ENCODE data around the gene D2HGDH. TPM values are rescaled to one million over a fixed set of nuclear protein-coding genes. Genes with fewer than 3 reads are reported as not detected.

Gene D2HGDH
- total and polyA plus RNA-seq, 10 of the 15 experiments (the other 5 are each of a cell fraction or from before 2014, with no cell fraction given), result 0.52 to 32.1 (median 11.0) TPM

DNA sequence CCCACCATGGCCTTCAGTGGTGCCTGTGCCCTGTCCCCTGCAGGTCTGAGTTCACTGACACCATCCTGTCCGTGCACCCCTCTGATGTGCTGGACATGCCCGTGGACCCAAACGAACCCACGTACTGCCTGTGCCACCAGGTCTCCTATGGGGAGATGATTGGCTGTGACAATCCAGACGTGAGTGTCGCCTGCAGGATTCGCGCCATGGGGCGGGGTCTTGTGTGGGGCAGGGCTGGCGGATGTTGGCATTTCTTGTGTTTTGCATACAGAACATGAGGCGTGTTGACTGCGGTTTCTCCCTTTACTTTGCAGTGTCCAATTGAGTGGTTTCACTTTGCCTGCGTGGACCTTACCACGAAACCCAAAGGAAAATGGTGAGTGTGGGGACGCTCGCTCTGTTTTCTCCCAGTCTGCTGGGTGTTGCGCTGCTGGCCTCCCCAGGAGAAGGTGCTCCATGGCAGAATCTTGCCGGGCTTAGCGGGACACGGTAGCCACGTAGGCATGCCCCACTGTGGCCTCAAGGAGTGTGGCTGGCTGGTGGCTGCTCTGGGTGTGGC, 11.5 kb upstream of the D2HGDH start (continued):
- no peak for TF ChIP-seq SRF (IDR thresholded peaks at IDR 0.05; ENCODE audit: low read depth in 2 of 2, low read length in 2 of 2)

- FAIRE-seq, result no peak
- peaks cover 9 to 25% of the 10 kb centered on the region in 2 experiments; a peak in 3 of 4 replicates for H3K36me3 ChIP-seq (ENCODE audit: control insufficient read depth in 2 of 2, insufficient read depth in 2 of 2, low read length in 1 of 2)
Observed at GRCh38 chr2:241724259-241724974, 10.0 kb upstream of the D2HGDH start.

More at GRCh38 chr2:241724259-241724974, 10.0 kb upstream of the D2HGDH start:
- Histone ChIP-seq H3K79me2 (ENCODE audit: control insufficient read depth, insufficient read depth, low read length) (no peaks in the 10 kb centered on the region), H3K27me3 (replicated peaks in 1 of 2; ENCODE audit: control insufficient read depth in 2 of 2, insufficient read depth in 2 of 2, low read length in 1 of 2) (no peaks in the 10 kb centered on the region), H3K9me3 (replicated peaks; ENCODE audit: control insufficient read depth, insufficient read depth, low read length) (peaks cover 19% of the 10 kb centered on the region; the same call in 2 of the 3 replicates), H4K20me1 (ENCODE audit: control insufficient read depth, insufficient read depth) (no peaks in the 10 kb centered on the region), H3K27ac (ENCODE audit: control insufficient read depth, insufficient read depth) (no peak overlapping the region), H3K9ac (ENCODE audit: control insufficient read depth, insufficient read depth, low read length) (no peak overlapping the region), H3K4me3 (no peak overlapping the region), H3K4me1 (ENCODE audit: control insufficient read depth, insufficient read depth, low read length) (no peaks in the 10 kb centered on the region), H3K4me2 (ENCODE audit: control insufficient read depth, insufficient read depth) (no peak overlapping the region), H2AFZ (ENCODE audit: control insufficient read depth, low read depth, low read length) (no peak overlapping the region)
- intact Hi-C loops (cut with micrococcal nuclease; ENCODE audit: unreplicated experiment) (no loop called here), in situ Hi-C loops (cut with MboI) (no loop called here)
- ChIA-PET CTCF (no interaction called here), SMC1A (ENCODE audit: uncharacterized antibody, unreplicated experiment) (no interaction called here), POLR2A (interaction anchor here (1.0 kb wide), 1 partner anchor 17 kb away, joined by 3 read pairs; no protein-coding TSS in a partner anchor), RAD21 (ENCODE audit: unreplicated experiment) (interaction anchor here (0.6 kb wide), 1 partner anchor 10 kb away, joined by 3 read pairs; no protein-coding TSS in a partner anchor)
- ATAC-seq, result no peak; the same call in 2 of the 3 replicates
- TF ChIP-seq ASH2L (IDR thresholded peaks at IDR 0.05; ENCODE audit: borderline replicate concordance, low read depth), result no peak
- peak; percentile 49; the same call in 1 of the 2 replicates for TF ChIP-seq POLR2A (IDR thresholded peaks at IDR 0.05; ENCODE audit: low read depth, low read length)
- TF ChIP-seq RAD21 (IDR thresholded peaks at IDR 0.05; ENCODE audit: insufficient read depth, low read depth, low read length), result no peak
- TF ChIP-seq JUND (IDR thresholded peaks at IDR 0.05; ENCODE audit: low read depth, low read length), result no peak
- peak in 1 of 3 experiments; percentile 10; a peak in 1 of 6 replicates for TF ChIP-seq CTCF (IDR thresholded peaks at IDR 0.05 in 2 of 3, conservative IDR thresholded peaks at IDR 0.05 in 1 of 3; ENCODE audit: control insufficient read depth in 2 of 3, extremely low read depth in 1 of 3, insufficient read depth in 1 of 3, low read depth in 3 of 3, low read length in 3 of 3)
- no peak for DNase-seq (ENCODE audit: low read depth, low spot score)
- WGBS (ENCODE audit: insufficient coverage, insufficient replicate concordance, low lambda C conversion rate, missing lambda C conversion rate), result 97% methylated on average over 41 of the region's 41 CpGs
- BruUV-seq (replicated peaks), result no TSS peak
